ENCODE measurements around the gene ZMYM4.

GRCh38 chr1:35278886-35279554, 10.5 kb downstream of the ZMYM4 start:
- TF ChIP-seq CTCF (IDR thresholded peaks at IDR 0.05; ENCODE audit: low read depth, low read length, poor library complexity, severe bottlenecking): no peak
- no peak for TF ChIP-seq EZH2phosphoT487 (IDR thresholded peaks at IDR 0.05; ENCODE audit: borderline replicate concordance, low read length)
